Jurkat, Clone E6-1 (cell line): ENCODE results near the gene SSPN.

ENCODE experiments used
- DNase-seq: peaks from one replicate; pipeline ENCODE4 v3.0.0-alpha.2; 2011; ENCODE audit warnings: low read depth, low spot score
- H3K4me3 ChIP-seq: 2 replicates; pipeline ENCODE4 v1.5.1; 2011; ENCODE audit warnings: mild to moderate bottlenecking, low read length, control low read depth, moderate library complexity

Gene SSPN

GRCh38 chr12:26247873-26248272 lies 52.5 kb downstream of the SSPN start:
- no peak for DNase-seq
- H3K4me3 ChIP-seq = no peak overlapping the region

- H3K4me3 ChIP-seq = no peak overlapping the region
- no peak for DNase-seq
These were observed 55.4 kb downstream of the SSPN start for GRCh38 chr12:26250801-26251200.

- no peak for DNase-seq
- no peak overlapping the region for H3K4me3 ChIP-seq
These were observed 56.2 kb downstream of the SSPN start for GRCh38 chr12:26251600-26251999.

- no peak overlapping the region for H3K4me3 ChIP-seq
- DNase-seq = no peak
These were observed 57.6 kb downstream of the SSPN start for GRCh38 chr12:26252946-26253345.

GRCh38 chr12:26255893-26256645 lies 60.7 kb downstream of the SSPN start:
- DNase-seq = no peak

GRCh38 chr12:26264215-26264838 lies 69.0 kb downstream of the SSPN start:
- H3K4me3 ChIP-seq = no peak overlapping the region
- no peak for DNase-seq

More at GRCh38 chr12:26255893-26256645, 60.7 kb downstream of the SSPN start:
- H3K4me3 ChIP-seq = no peak overlapping the region

- DNase-seq = no peak
- no peak overlapping the region for H3K4me3 ChIP-seq
These were observed 70.2 kb downstream of the SSPN start for GRCh38 chr12:26265606-26266005.

- DNase-seq = no peak
- no peak overlapping the region for H3K4me3 ChIP-seq
These were observed 71.5 kb downstream of the SSPN start for GRCh38 chr12:26266881-26267280.

- H3K4me3 ChIP-seq = no peak overlapping the region
- DNase-seq = no peak
These were observed 73.6 kb downstream of the SSPN start for GRCh38 chr12:26268841-26269561.

- no peak overlapping the region for H3K4me3 ChIP-seq
- no peak for DNase-seq
These were observed 74.3 kb downstream of the SSPN start for GRCh38 chr12:26269562-26270284.

- no peak for DNase-seq
These were observed 75.7 kb downstream of the SSPN start for GRCh38 chr12:26271024-26271423.

GRCh38 chr12:26271889-26272492 lies 76.6 kb downstream of the SSPN start:
- H3K4me3 ChIP-seq = no peak overlapping the region
- DNase-seq = no peak

More at GRCh38 chr12:26271024-26271423, 75.7 kb downstream of the SSPN start:
- H3K4me3 ChIP-seq = no peak overlapping the region

- H3K4me3 ChIP-seq = no peak overlapping the region
- no peak for DNase-seq
These were observed 77.5 kb downstream of the SSPN start for GRCh38 chr12:26272851-26273250.

- no peak for DNase-seq
- no peak overlapping the region for H3K4me3 ChIP-seq
These were observed 78.4 kb downstream of the SSPN start for GRCh38 chr12:26273811-26274210.

GRCh38 chr12:26274441-26275312 lies 79.3 kb downstream of the SSPN start:
- no peak overlapping the region for H3K4me3 ChIP-seq
- no peak for DNase-seq

- no peak for DNase-seq
- no peak overlapping the region for H3K4me3 ChIP-seq
These were observed 80.1 kb downstream of the SSPN start for GRCh38 chr12:26275313-26276131.

- DNase-seq = no peak
- H3K4me3 ChIP-seq = no peak overlapping the region
These were observed 81.3 kb downstream of the SSPN start for GRCh38 chr12:26276709-26277108.
